Endothelial cell (in vitro differentiated cells): ENCODE measurements around the gene SPIB. TPM values are rescaled to one million over a fixed set of nuclear protein-coding genes. Genes with fewer than 3 reads are reported as not detected.

Experiments used
- DNase-seq: peaks from one replicate; pipeline ENCODE4 v3.0.0; 2021; ENCODE audit warnings: low spot score
- H3K27ac Mint-ChIP-seq: one replicate; pipeline ENCODE4 v1.8.0; 2021; ENCODE audit warnings: mixed read lengths, inconsistent platforms; ENCODE audit not compliant: unreplicated experiment
- H3K27me3 Mint-ChIP-seq: one replicate; pipeline ENCODE4 v1.8.0; 2021; ENCODE audit warnings: mild to moderate bottlenecking, moderate library complexity, mixed read lengths, inconsistent platforms; ENCODE audit not compliant: unreplicated experiment
- H3K36me3 Mint-ChIP-seq: one replicate; pipeline ENCODE4 v1.8.0; 2021; ENCODE audit warnings: mild to moderate bottlenecking, low read depth, mixed read lengths, inconsistent platforms; ENCODE audit not compliant: unreplicated experiment
- H3K4me1 Mint-ChIP-seq: one replicate; pipeline ENCODE4 v1.8.0; 2021; ENCODE audit warnings: mild to moderate bottlenecking, mixed read lengths, inconsistent platforms; ENCODE audit not compliant: unreplicated experiment
- H3K4me3 Mint-ChIP-seq: one replicate; pipeline ENCODE4 v1.8.0; 2021; ENCODE audit warnings: mild to moderate bottlenecking, mixed read lengths, inconsistent platforms; ENCODE audit not compliant: unreplicated experiment
- H3K9me3 Mint-ChIP-seq: one replicate; pipeline ENCODE4 v1.8.0; 2021; ENCODE audit warnings: mixed read lengths, inconsistent platforms; ENCODE audit not compliant: unreplicated experiment
- CTCF ChIP-seq: fragments of 200-600 bp; sonication (generic); IDR thresholded peaks from one replicate; pipeline ENCODE4 v1.5.0; 2021; ENCODE audit warnings: antibody characterized with exemption; ENCODE audit not compliant: unreplicated experiment
- total RNA-seq: library from RNA; stranded (reverse); fragmentation: NEBNext Ultra II Directional; extraction: Animal tissue kit (Norgen Biotek cat#: 25700); gene quantifications from one replicate; pipeline ENCODE4 v1.2.1, GENCODE V29; 2021; ENCODE audit not compliant: unreplicated experiment

SPIB gene
- total RNA-seq, 1 donor from 2014 or later, result not detected

GRCh38 chr19:50416034-50416977, 2.4 kb upstream of the SPIB start:
- no peak for DNase-seq
- no peak for TF ChIP-seq CTCF
- no peak overlapping the region for H3K4me3 Mint-ChIP-seq
- no peaks in the 10 kb centered on the region for H3K9me3 Mint-ChIP-seq
- H3K4me1 Mint-ChIP-seq, result peaks cover 11% of the 10 kb centered on the region
- H3K36me3 Mint-ChIP-seq, result peaks cover 22% of the 10 kb centered on the region
- peaks cover 14% of the 10 kb centered on the region for H3K27me3 Mint-ChIP-seq
- no peak overlapping the region for H3K27ac Mint-ChIP-seq

GRCh38 chr19:50417111-50418081, 1.3 kb upstream of the SPIB start:
- Mint-ChIP-seq H3K27ac (no peak overlapping the region), H3K4me1 (peaks cover 11% of the 10 kb centered on the region), H3K36me3 (peaks cover 19% of the 10 kb centered on the region), H3K9me3 (no peaks in the 10 kb centered on the region), H3K27me3 (peaks cover 16% of the 10 kb centered on the region), H3K4me3 (no peak overlapping the region)
- no peak for TF ChIP-seq CTCF
- DNase-seq, result no peak

GRCh38 chr19:50419022-50419579, 363 bp downstream of the SPIB start:
- Mint-ChIP-seq H3K4me3 (peak overlapping the region; percentile 78), H3K27ac (no peak overlapping the region), H3K4me1 (peaks cover 11% of the 10 kb centered on the region), H3K36me3 (peaks cover 11% of the 10 kb centered on the region), H3K9me3 (no peaks in the 10 kb centered on the region), H3K27me3 (peaks cover 16% of the 10 kb centered on the region)
- no peak for TF ChIP-seq CTCF
- no peak for DNase-seq

DNA sequence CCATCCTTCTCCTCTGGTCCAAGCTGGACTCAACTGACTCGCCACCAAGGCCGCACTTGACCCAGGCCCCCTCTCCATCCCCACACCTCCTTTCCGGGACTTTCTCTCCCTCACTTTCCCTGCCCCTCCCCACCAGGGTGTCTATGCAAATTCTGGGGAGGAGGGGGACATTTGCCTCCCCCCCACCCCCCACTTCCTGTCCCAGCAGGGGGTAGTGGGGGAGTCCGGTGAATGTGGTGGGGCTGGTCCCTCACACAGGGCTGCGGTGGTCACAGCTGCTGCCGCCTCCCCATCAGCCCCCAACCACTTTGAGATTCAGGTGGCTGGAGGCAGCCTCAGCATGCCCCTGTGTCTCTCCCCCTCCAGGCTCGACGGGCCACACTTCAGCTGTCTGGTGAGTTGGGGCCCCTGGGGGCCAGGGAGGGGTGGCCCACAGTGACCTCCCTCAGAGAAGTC, 870 bp downstream of the SPIB start:
- no peak for DNase-seq
- H3K27ac Mint-ChIP-seq, result no peak overlapping the region
- H3K4me3 Mint-ChIP-seq, result peak overlapping the region; percentile 78
- TF ChIP-seq CTCF, result no peak
- H3K27me3 Mint-ChIP-seq, result peaks cover 18% of the 10 kb centered on the region
- peaks cover 8% of the 10 kb centered on the region for H3K36me3 Mint-ChIP-seq
- H3K9me3 Mint-ChIP-seq, result no peaks in the 10 kb centered on the region
- H3K4me1 Mint-ChIP-seq, result peaks cover 11% of the 10 kb centered on the region
